BE2C (cell line): ENCODE measurements around the gene SLC25A41.

Experiments used
- DNase-seq: peaks from one replicate; pipeline ENCODE4 v3.0.0-alpha.2; 2020
- H3K27me3 ChIP-seq: fragments of 250-450 bp; sonication (Bioruptor Pico); 2 replicates; pipeline ENCODE4 v1.5.1; 2020; ENCODE audit warnings: mild to moderate bottlenecking
- H3K36me3 ChIP-seq: fragments of 250-450 bp; sonication (Bioruptor Pico); 2 replicates; pipeline ENCODE4 v1.5.1; 2020; ENCODE audit warnings: mild to moderate bottlenecking
- H3K4me1 ChIP-seq: fragments of 250-450 bp; sonication (Bioruptor Pico); 2 replicates; pipeline ENCODE4 v1.5.1; 2020
- H3K4me3 ChIP-seq: 2 replicates; pipeline ENCODE4 v1.5.1; 2011; ENCODE audit warnings: low read depth, low read length
- H3K9me3 ChIP-seq: fragments of 250-450 bp; sonication (Bioruptor Pico); 2 replicates; pipeline ENCODE4 v1.5.1; 2020
- TF ChIP-seq, protein P1 (sequence below): IDR thresholded peaks from 2 replicates; pipeline ENCODE4 v1.5.1; 2012; ENCODE audit warnings: mild to moderate bottlenecking, low read depth, low read length

SLC25A41 gene

DNA sequence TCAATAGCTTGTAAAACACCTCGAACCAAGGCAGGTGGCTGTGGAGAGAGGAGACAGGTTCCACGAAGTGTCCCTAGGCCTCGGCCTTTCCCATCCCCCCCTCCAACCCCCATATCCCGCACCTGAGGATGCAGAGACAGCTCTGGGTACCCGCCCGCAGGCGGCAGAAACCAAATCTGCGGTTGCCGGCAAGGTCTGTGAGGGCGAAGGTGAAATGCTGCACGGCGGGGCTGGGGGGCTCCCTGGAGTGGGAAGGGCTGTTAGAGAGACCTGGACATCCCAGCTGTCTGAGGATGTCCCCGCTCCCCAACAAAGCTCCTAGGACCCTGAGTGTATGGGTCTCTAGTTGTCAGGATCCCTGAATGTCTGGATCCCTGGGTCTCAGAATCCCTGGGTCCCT lies 45.3 kb upstream of the SLC25A41 start:
- TF ChIP-seq, protein P1, sequence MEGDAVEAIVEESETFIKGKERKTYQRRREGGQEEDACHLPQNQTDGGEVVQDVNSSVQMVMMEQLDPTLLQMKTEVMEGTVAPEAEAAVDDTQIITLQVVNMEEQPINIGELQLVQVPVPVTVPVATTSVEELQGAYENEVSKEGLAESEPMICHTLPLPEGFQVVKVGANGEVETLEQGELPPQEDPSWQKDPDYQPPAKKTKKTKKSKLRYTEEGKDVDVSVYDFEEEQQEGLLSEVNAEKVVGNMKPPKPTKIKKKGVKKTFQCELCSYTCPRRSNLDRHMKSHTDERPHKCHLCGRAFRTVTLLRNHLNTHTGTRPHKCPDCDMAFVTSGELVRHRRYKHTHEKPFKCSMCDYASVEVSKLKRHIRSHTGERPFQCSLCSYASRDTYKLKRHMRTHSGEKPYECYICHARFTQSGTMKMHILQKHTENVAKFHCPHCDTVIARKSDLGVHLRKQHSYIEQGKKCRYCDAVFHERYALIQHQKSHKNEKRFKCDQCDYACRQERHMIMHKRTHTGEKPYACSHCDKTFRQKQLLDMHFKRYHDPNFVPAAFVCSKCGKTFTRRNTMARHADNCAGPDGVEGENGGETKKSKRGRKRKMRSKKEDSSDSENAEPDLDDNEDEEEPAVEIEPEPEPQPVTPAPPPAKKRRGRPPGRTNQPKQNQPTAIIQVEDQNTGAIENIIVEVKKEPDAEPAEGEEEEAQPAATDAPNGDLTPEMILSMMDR = no peak
- Histone ChIP-seq H3K27me3 (no peaks in the 10 kb centered on the region), H3K9me3 (no peaks in the 10 kb centered on the region), H3K36me3 (no peaks in the 10 kb centered on the region), H3K4me3 (no peak overlapping the region), H3K4me1 (no peaks in the 10 kb centered on the region)
- no peak for DNase-seq

DNA sequence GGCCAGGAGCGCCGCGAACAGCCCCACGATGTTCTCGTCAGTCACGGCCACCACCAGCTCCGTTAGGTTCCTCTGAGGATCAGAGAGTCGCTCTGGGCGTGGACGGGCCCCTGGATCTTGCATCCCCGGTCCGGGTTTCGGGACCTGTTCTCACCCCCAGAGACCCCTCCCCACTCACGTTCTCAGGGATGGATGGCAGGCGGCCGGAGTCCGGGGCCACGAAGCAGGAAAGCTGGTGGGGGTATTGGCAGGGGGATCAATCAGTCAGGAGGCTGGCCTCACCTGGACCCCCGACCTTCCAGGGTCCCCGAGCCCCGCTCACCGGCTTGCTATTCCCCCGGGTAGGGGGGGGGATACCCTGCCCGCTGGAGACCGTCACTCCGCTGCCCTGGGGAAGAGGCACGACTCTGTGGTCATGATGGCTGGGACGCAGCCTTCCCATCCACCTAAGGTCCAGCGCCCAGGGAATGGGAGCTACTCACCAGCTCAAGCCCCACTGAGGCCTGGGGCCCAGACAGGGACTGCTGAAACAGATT lies 43.4 kb upstream of the SLC25A41 start:
- H3K36me3 ChIP-seq = no peaks in the 10 kb centered on the region
- no peaks in the 10 kb centered on the region for H3K4me1 ChIP-seq
- no peaks in the 10 kb centered on the region for H3K9me3 ChIP-seq
- no peak for DNase-seq
- TF ChIP-seq, protein P1 = no peak
- H3K27me3 ChIP-seq = no peaks in the 10 kb centered on the region
- no peak overlapping the region for H3K4me3 ChIP-seq

DNA sequence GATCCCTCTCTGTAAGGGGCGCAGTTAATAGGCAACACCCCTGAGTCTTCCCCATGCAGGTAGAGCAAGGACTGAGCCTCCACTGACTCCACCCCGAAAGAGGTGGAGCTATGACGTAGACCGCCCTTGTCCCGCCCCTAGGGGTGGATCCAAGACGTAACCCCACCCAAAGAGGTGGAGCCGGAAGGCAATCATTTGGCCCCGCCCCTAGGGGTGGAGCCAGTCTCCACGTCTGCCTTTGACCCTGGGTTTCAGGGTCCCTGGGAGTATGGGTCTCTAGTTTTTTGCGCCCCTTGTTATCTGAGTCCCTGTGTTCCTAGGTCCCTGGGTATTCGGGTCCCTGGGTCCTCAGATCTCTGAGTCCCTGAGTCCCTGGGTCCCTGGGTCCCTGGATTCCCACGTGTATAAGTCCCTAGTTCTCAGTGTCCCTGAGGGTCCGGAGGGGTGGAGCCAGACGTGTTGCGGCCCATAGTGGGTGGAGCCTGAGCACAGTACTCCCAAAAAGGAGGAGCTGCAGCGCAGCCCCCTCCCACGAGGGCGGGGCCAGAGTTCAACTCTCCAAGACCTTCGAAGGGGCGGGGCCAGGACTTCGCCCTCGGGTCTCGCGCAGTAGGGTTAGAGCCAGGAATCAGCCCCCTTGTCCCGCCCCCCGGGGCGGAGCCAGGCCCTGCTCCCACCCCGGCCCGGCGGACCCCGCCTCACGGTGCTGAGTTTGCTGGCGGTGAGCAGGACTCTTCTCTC lies 42.8 kb upstream of the SLC25A41 start:
- Histone ChIP-seq H3K4me3 (peak overlapping the region; percentile 38), H3K9me3 (no peaks in the 10 kb centered on the region), H3K36me3 (no peaks in the 10 kb centered on the region), H3K27me3 (no peaks in the 10 kb centered on the region), H3K4me1 (no peaks in the 10 kb centered on the region)
- TF ChIP-seq, protein P1 = no peak
- peak; percentile 95 for DNase-seq

DNA sequence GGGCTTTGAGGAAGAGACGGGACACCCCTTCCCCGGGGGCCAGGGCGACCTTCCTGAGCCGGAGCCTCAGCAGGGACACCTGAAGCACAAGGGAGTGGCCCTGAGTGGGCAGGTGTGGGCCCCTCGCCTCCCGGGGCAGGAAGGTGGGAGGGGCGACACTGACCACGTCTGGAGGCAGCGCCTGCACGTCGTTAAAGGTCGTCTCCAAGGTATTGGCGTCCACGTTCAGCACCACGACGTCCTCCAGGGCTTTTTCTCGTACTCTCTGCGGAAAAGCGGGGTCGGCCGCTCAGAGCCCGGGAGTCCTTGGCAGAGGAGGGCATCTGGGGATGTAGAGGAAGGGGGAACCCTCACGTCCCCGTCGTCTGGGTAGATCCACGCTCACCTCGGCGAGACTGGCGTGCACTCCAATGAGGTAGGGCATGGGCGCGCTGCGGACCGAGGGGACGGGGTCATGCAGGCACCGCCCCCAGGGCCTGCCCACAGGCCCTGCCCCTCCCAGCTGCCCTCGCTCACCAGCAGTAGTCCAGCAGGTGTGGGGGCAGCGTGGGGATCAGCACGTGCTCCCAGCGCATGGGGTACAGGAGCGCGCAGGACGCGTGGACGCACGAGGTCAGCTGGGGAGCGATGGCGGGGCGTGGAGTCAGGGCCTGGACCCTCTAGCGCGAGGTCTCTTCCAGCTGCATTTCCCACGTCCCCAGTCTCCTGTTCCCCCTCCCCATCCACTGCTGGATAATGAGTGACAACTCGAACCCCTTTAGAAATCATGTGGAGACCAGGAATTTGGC lies 42.0 kb upstream of the SLC25A41 start:
- Histone ChIP-seq H3K4me1 (no peaks in the 10 kb centered on the region), H3K9me3 (no peaks in the 10 kb centered on the region), H3K4me3 (no peak overlapping the region), H3K27me3 (no peaks in the 10 kb centered on the region), H3K36me3 (no peaks in the 10 kb centered on the region)
- DNase-seq = no peak
- TF ChIP-seq, protein P1 = no peak

DNA sequence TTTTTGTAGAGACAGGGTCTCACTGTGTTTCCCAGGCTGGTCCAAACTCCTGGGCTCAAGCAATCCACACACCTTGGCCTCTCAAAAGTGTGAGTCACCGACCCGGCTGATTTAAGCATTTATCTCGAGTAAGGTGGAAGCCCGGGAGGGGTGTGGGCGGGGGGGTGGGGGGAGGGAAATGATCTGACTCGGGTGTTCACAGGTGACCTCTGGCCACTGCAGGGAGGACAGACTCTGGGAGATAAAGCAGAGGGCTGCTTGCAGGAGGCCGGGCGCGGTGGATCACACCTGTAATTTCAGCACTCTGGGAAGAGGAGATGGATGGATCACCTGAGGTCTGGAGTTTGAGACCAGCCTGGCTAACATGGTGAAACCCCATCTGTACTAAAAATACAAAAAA lies 40.1 kb upstream of the SLC25A41 start:
- Histone ChIP-seq H3K9me3 (no peaks in the 10 kb centered on the region), H3K4me1 (no peaks in the 10 kb centered on the region), H3K4me3 (no peak overlapping the region), H3K36me3 (no peaks in the 10 kb centered on the region), H3K27me3 (no peaks in the 10 kb centered on the region)
- no peak for DNase-seq
- TF ChIP-seq, protein P1 = no peak
